Lower lobe of right lung (tissue), 2 donors: ENCODE data around the gene MX1. TPM values are rescaled to one million over a fixed set of nuclear protein-coding genes. Genes with fewer than 3 reads are reported as not detected.

Experiments used
- ATAC-seq, 2 donors: fragments of 200-7000 bp; cut with Tn5 transposase; one replicate each; pipeline ENCODE4 v1.9.1; 2020 to 2022; ENCODE audit warnings: mild to moderate bottlenecking in 2 of 2, moderate library complexity in 2 of 2
- DNase-seq: peaks from one replicate; pipeline ENCODE4 v3.0.0-alpha.2; 2020
- H3K27ac ChIP-seq: fragments of 200-600 bp; one replicate; pipeline ENCODE4 v1.8.0; 2022
- H3K27me3 ChIP-seq: fragments of 200-600 bp; one replicate; pipeline ENCODE4 v1.8.0; 2022; ENCODE audit warnings: low read depth
- H3K36me3 ChIP-seq: fragments of 200-600 bp; one replicate; pipeline ENCODE4 v1.8.0; 2022; ENCODE audit warnings: mild to moderate bottlenecking
- H3K4me1 ChIP-seq: fragments of 200-600 bp; one replicate; pipeline ENCODE4 v1.8.0; 2022
- H3K4me3 ChIP-seq: fragments of 200-600 bp; one replicate; pipeline ENCODE4 v1.8.0; 2022; ENCODE audit warnings: mild to moderate bottlenecking
- H3K9me3 ChIP-seq: fragments of 200-600 bp; one replicate; pipeline ENCODE4 v1.8.0; 2022
- CTCF ChIP-seq: fragments of 200-600 bp; IDR thresholded peaks from one replicate; pipeline ENCODE4 v1.8.0; 2022; ENCODE audit warnings: antibody characterized with exemption, mild to moderate bottlenecking
- intact Hi-C: fragments of 100-400 bp; cut with DNase I; formaldehyde crosslinking; loops from one replicate; pipeline ENCODE4 v1.11.0; 2022
- total RNA-seq: library from RNA; stranded (reverse); fragmentation: NEBNext Ultra II Directional; extraction: Animal tissue kit (Norgen Biotek cat#: 25700); gene quantifications from one replicate; pipeline ENCODE4 v1.2.1, GENCODE V29; 2021
- donor health status: DM: no; HTN: yes; CAD: no; lungs with severe emphysema.

The MX1 gene
- total RNA-seq, 1 donor from 2014 or later, result 211 TPM

DNA sequence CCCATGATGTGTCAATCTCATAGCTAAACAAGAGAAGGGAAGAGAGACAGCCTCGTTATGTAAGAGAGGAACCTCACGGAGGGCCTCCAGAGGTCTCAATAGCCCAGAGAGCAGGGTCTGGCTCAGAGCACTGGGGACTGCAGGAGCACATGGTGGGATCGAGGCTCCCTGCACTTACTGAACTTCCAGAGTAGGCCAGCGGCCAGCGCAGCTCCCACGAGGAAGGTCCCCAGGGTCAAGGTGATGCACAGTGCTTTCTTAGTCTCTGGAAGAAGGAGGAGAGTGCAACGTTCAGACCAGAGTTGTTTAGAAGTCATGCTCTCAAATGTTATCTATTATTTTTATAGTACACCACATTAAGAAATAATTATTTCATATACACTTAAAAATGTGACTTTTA lies 63.3 kb downstream of the MX1 start:
- H3K36me3 ChIP-seq, result peaks cover 26% of the 10 kb centered on the region
- no peak overlapping the region for H3K27ac ChIP-seq
- DNase-seq (no peak), ATAC-seq (no peak)
- intact Hi-C loops, result no loop called here
- H3K9me3 ChIP-seq, result no peaks in the 10 kb centered on the region
- peaks cover 7% of the 10 kb centered on the region for H3K4me1 ChIP-seq
- no peaks in the 10 kb centered on the region for H3K27me3 ChIP-seq
- TF ChIP-seq CTCF, result no peak
- no peak overlapping the region for H3K4me3 ChIP-seq

GRCh38 chr21:41490330-41490729 lies 64.3 kb downstream of the MX1 start:
- peaks cover 5% of the 10 kb centered on the region for H3K4me1 ChIP-seq
- H3K36me3 ChIP-seq, result peaks cover 26% of the 10 kb centered on the region
- no peak for TF ChIP-seq CTCF
- no peaks in the 10 kb centered on the region for H3K9me3 ChIP-seq
- H3K27me3 ChIP-seq, result no peaks in the 10 kb centered on the region
- intact Hi-C loops, result no loop called here
- DNase-seq, result no peak
- H3K4me3 ChIP-seq, result no peak overlapping the region
- H3K27ac ChIP-seq, result no peak overlapping the region
- no peak for ATAC-seq

GRCh38 chr21:41491412-41491811 lies 65.4 kb downstream of the MX1 start:
- TF ChIP-seq CTCF, result no peak
- no peak for ATAC-seq
- Histone ChIP-seq H3K27ac (no peak overlapping the region), H3K9me3 (no peaks in the 10 kb centered on the region), H3K36me3 (peaks cover 26% of the 10 kb centered on the region), H3K4me3 (no peak overlapping the region), H3K27me3 (no peaks in the 10 kb centered on the region), H3K4me1 (no peaks in the 10 kb centered on the region)
- no peak for DNase-seq
- intact Hi-C loops, result no loop called here

DNA sequence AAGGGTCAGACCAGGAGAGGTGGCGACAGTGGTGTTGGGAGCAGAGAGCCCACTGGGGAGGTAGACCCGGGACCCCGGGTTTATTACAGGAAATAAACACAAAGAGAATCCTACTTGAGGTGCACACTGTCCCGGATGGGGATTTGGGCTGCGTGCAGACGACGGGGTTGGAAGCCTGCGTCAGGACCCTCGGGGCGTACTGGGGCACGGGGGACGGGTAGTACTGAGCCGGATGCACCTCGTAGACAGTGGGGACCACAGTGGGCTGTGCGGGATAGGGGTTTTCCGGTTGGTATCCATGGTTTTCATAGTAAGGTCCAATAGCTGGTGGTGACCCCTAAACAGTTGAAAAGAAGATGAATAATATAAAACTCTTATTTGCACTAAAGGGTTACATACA lies 68.2 kb downstream of the MX1 start:
- H3K27ac ChIP-seq, result no peak overlapping the region
- ATAC-seq (no peak), DNase-seq (no peak)
- no peak for TF ChIP-seq CTCF
- no peak overlapping the region for H3K4me3 ChIP-seq
- H3K27me3 ChIP-seq, result no peaks in the 10 kb centered on the region
- intact Hi-C loops, result no loop called here
- H3K4me1 ChIP-seq, result no peaks in the 10 kb centered on the region
- H3K9me3 ChIP-seq, result no peaks in the 10 kb centered on the region
- H3K36me3 ChIP-seq, result peaks cover 11% of the 10 kb centered on the region

DNA sequence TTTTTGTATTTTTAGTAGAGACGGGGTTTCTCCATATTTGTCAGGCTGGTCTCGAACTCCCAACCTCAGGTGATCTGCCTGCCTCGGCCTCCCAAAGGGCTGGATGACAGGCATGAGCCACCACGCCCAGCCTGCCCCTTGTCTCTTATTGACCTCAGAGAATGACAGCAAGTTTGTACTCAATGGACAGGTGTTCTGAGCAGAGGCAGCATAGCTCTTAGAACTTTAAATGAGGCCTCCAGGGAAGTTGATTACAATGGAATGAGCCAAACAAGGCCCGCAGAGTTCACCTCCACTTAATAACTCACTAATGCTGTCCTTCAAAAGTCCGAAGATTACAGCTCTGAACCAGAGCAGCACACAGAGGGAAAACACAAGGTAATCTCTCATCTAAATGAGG lies 71.0 kb downstream of the MX1 start:
- TF ChIP-seq CTCF, result no peak
- no peak overlapping the region for H3K27ac ChIP-seq
- no peak for DNase-seq

GRCh38 chr21:41497788-41498187 lies 71.7 kb downstream of the MX1 start:
- Histone ChIP-seq H3K36me3 (peaks cover 11% of the 10 kb centered on the region), H3K4me1 (peaks cover 11% of the 10 kb centered on the region), H3K27ac (no peak overlapping the region), H3K4me3 (no peak overlapping the region), H3K27me3 (no peaks in the 10 kb centered on the region), H3K9me3 (no peaks in the 10 kb centered on the region)
- intact Hi-C loops, result no loop called here
- ATAC-seq (no peak), DNase-seq (no peak)
- TF ChIP-seq CTCF, result no peak

More for the DNA sequence above, 71.0 kb downstream of the MX1 start:
- Histone ChIP-seq H3K27me3 (no peaks in the 10 kb centered on the region), H3K9me3 (no peaks in the 10 kb centered on the region), H3K4me1 (peaks cover 3% of the 10 kb centered on the region), H3K4me3 (no peak overlapping the region), H3K36me3 (peaks cover 11% of the 10 kb centered on the region)
- intact Hi-C loops, result no loop called here
- ATAC-seq, result peak in 1 of 2 donors; percentile 9
